ENCODE measurements around the gene DND1.
"Not testable (repeated sequence)": the region's sequence is repeated elsewhere in the genome, so short reads cannot be mapped to it uniquely, and the experiment has no call there.

The DND1 gene

GRCh38 chr5:140671472-140672125 is 1.8 kb downstream of the DND1 start:
- no peak for DNase-seq

GRCh38 chr5:140671035-140671434 is 2.3 kb downstream of the DND1 start:
- not testable (repeated sequence) for DNase-seq

DNA sequence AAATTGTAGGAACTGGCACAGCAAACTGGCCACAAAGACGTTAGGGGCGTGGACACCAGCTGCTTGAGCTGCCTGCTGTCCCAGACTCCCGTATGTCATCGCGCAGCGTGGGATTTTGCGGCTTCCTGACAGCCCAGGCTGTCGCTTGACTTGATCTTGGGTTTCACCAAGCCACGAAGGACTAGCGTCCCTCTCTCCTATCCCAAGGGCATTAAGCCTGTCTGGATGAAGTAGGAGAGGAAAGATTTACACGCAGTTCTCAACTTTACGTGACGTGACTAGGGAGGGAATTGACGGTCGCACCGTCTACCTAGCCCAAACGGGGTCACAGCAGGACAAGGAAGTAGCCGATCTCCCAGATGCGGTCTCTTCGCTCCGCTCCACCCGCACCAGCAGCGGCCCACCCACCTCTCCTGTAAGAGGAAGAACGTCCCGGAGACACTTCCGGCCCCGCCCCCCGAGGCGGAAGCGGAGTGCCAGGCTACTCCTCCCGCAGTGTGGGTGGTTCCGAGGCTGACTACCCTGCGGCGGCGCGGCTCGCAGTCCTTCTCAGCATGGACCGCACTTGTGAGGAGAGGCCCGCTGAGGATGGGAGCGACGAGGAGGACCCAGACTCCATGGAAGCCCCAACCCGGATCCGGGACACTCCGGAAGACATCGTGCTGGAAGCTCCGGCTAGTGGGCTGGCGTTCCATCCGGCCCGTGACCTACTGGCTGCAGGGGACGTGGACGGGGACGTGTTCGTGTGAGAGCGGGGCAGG is 8.8 kb downstream of the DND1 start, which contains the start of gene WDR55:
WDR55 (plus strand) TSS at position 546 of the 761 bp plus-strand sequence; CDS start at position 555, 9 bp downstream.
- DNase-seq: peak; percentile 83 to 86

- DNase-seq: no peak
Measured at GRCh38 chr5:140664030-140664358, 9.4 kb downstream of the DND1 start.

GRCh38 chr5:140660371-140660770 is 13.0 kb downstream of the DND1 start:
- DNase-seq: not testable (repeated sequence)

DNA sequence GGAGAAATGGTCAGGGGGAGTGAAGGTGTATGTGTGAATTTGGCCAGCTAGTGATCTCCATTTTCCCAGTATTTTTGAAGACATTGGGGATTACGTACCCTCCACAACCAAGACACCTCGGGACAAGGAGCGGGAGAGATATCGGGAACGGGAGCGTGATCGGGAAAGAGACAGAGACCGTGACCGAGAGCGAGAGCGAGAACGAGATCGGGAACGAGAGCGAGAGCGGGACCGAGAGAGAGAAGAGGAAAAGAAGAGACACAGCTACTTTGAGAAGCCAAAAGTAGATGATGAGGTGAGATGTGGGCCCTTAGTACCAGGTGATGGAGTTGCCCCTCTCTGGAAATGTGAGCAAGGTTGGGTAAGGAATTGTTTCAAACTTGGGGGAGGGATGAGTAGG is 14.5 kb downstream of the DND1 start:
- no peak for DNase-seq

- DNase-seq: no peak
Measured at GRCh38 chr5:140647042-140647419, 26.3 kb downstream of the DND1 start.

- DNase-seq: no peak
Measured at GRCh38 chr5:140642718-140643117, 30.7 kb downstream of the DND1 start.

DNA sequence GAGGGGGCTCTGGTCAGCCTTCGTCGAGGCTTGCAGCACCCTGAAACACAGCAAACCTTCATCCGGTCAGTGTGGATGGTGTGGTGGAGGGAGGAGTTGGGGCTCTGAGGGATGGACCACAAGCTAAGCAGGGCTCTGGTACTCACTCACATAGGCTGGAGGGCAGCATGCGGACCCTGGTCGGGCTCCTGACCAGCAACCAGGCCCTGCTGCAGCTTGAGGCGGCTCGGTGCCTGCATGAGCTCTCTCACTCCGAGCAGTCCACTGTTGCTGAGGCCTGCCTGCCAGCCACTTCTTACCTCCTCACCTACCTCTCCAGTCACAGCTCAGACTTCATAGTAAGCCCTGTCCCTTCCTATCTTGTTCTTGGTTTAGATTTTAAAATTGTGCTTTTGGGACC is 31.7 kb downstream of the DND1 start:
- no peak for DNase-seq

DNA sequence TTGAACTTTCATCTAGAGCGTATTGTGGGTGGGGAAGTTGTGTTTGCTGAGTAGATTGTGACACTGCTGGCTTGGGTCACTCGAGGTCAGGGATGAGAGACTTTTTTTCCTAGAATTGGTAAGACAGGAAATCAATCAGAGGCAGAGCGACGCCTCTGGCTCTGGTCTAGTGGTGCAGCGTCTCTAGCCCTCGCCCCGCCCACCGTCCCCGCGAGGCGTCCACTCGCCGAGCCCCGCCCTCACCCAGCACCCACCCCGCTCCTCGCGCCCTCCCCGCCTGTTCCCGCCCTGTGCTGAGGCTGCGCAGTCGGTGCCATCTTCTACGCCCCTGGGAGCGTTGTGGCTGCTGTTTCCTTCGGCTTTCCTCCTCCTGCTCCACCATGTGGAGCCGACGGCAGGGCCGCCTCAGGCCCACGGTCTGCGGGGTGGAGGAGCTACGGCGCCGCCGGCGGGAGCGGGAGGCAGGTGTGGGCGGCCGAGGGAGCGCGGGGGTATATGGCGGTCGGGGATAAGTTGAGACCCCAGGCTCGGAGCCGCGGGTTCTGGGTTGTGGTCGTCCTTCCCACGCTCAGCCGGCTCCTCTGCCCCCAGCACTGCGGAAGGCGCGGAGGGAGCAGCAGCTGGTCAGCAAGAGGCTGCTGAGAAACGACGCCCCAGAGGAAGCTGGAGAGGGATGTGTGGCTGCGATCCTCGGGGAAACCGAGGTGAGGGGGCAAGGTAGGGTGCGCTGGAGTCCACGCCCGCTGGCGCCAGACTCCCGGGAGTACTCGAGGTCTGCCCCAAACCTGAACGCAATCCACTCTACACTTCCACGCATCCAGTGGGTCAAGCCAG is 34.0 kb downstream of the DND1 start, which contains the start of gene TMCO6:
TMCO6 (plus strand) TSS at position 304 of the 834 bp plus-strand sequence; CDS start at position 381, 77 bp downstream.
- peak; percentile 82 to 92 for DNase-seq

DNA sequence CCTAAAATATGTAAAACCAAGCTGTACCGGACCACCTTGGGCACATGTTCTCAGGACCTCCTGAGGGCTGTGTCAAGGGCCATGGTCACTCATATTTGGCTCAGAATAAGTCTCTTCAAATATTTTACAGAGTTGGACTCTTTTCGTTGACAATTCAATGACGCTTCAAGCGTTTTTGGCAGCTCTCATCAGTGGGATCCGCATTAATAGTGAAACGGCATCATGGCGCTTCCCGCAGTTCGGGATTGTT is 34.6 kb downstream of the DND1 start:
- DNase-seq: not testable (repeated sequence)

- DNase-seq: no peak
Measured at GRCh38 chr5:140637371-140638100, 35.8 kb downstream of the DND1 start.

DNA sequence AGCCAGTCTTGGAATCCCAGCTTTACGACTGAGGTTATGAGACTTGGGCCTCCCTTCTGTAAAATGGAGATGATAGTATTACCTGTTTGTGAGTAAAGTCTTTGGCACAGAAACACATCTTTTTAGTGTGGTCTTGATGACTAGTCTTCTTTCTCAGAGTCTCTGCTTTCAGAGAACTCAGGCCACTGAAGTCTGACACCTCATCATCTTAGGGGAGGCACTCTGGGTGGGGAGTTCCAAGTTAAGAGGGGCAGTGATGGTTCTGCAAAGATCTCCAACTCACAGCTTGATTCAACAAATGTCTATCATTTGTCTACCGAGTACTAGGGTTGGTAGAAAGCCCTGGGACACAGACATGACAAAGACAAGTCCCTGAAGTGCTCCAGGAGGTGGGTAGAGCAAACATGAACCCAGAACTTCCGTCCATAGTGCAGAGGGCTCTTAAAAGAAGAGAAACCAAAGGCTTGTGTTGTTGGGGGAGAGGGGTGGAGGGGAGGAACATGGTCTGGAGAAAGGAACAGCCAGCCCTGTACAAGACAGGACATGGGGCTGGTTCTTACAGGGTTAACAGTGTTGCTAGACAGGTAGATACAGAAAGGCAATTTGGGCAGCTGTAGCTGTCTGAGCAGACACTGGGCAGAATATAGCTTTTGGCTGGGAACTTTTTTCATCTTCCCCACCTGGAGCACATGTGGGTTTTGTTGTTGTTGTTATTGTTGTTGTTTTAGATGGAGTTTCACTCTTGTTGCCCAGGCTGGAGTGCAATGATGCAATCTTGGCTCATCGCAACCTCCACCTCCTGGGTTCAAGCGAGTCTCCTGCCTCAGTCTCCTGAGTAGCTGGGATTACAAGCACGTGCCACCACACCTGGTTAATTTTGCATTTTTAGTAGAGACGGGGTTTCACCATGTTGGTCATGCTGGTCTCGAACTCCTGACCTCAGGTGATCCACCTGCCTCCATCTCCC is 37.8 kb downstream of the DND1 start:
- DNase-seq: no peak

DNA sequence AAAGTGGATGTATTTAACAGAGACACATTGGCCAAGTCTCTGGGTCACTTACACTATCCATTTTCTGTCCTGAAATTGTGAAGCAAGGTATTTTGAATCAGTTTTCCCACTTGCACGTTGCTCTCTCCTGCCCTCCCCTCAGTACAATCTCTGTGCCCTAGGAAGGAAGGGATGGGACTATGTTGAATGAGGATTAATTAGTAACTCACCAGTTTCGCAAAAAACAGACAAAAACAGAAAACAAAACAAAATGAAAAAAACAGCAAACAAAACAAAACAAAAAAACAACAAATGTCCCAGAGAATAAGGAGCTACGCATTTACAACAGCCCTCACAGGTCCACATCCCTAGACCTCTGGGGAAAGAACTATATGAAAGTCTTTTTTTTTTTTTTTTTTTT is 39.3 kb downstream of the DND1 start:
- no peak for DNase-seq

DNA sequence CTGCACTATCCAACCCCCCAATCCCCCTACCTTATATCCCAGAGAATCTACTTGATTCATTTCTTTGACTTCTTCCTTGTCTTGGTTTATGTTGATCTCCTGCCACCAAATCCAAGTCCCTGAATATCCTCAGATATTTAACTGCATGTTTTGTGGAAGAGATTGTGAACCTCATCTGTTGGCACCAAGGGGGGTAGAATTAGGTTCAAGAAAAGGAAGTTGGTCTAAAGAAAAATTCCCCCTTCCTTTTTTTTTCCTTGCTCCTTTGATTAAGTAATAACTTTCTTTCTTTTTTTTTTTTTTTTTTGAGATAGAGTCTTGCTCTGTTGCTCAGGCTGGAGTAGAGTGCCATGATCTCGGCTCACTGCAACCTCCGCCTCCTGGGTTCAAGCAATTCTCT is 39.9 kb downstream of the DND1 start:
- no peak for DNase-seq

GRCh38 chr5:140633021-140633471 is 40.3 kb downstream of the DND1 start, which contains the start of gene CD14:
Gene CD14 (minus strand): TSS chr5:140633175. CDS start chr5:140633071, 104 bp downstream.
- no peak for DNase-seq

GRCh38 chr5:140632366-140633020 is 40.9 kb downstream of the DND1 start:
- no peak for DNase-seq

DNA sequence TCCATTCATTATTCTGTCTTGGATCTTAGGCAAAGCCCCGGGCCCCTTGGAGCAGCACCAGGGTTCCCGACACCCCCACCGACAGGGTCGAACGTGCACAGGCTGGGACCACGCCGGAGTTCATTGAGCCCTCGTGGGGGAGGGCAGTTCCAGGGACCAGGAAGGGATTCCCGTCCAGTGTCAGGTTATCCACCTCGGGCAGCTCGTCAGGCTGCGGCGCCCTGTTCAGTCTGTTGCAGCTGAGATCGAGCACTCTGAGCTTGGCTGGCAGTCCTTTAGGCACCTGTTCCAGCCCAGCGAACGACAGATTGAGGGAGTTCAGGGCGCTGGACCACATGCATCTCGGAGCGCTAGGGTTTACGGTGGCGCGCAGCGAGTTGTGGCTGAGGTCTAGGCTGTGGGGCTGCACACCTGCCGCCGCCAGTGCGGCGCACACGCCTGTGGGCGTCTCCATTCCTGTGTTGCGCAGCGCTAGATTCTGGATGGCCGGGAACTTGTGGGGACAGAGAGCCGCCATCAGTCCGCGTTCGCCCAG is 41.5 kb downstream of the DND1 start:
- peak in 1 of 2 experiments; percentile 6 for DNase-seq

DNA sequence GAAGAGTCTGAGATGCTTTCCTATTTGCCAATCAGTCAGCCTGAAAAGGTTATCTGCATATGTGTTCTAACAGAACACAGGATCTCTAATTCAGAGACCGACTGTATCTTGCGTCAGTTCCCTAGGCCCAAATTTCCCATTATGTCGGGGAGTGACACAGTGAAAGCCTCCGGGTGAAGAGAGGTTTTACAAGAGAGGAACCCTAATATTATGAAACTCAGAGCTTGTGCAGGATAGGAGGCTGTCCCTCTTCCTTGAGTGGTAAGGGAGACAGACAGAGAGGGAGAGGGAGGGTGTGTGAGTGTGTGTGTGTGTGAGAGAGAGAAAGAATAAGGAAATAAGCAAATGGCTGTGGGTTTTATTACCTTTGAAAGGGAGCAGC is 42.3 kb downstream of the DND1 start:
- DNase-seq: no peak

DNA sequence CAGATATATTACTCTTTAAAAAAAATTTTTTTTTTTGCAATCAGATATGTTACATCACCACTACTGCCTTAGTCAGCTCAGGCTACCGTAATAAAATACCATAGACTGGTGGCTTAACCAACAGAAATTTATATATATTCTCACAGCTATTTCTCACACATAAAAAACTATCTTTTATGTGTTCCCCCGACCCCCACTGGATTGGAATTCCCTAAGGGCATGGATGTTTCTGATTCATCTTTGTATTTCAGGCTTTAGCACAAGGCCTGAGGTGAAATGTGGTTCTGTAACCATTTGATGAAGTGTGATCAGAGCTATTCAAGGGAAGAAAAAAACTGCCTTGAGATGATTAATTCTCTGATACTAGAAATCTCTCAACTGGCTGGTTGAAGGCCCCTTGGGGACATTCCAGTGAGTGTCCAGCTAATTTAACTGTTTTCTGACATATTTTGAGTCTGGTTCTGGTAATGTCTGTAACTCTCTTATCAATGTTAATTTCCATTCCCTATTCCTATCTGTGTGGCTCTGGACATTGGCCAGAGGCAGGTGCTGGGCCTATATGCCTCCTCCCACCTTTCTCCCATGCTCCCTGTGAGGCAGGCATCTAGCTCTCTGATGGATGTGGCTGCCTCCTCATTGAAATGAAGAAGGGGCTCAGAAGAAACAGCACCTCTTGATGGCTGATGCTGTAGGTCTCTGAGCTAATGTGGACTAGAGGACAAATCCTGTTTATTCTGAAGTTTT is 42.9 kb downstream of the DND1 start:
- no peak for DNase-seq

All from NCI-H187 (cell line).